Coronary artery (tissue), 2 donors: ENCODE data around the gene MREG.

Experiments
- DNase-seq: peaks from one replicate; pipeline ENCODE4 v3.0.0-alpha.2; 2017; ENCODE audit warnings: low spot score
- H3K27ac ChIP-seq, 2 donors: fragments of 200-600 bp; sonication (generic); one replicate each; pipeline ENCODE4 v1.5.1; 2016 to 2019
- H3K4me3 ChIP-seq: fragments of 200-600 bp; sonication (generic); 2 replicates; pipeline ENCODE4 v1.5.1; 2016; ENCODE audit warnings: mild to moderate bottlenecking, moderate library complexity
- CTCF ChIP-seq: fragments of 200-600 bp; sonication (generic); IDR thresholded peaks from one replicate; pipeline ENCODE4 v1.5.1; 2019; ENCODE audit warnings: antibody characterized with exemption

MREG gene

GRCh38 chr2:216013080-216013909 is at the start of gene MREG:
MREG (minus strand) TSS chr2:216013551; CDS start chr2:216013327, 224 bp downstream.
- peak within 1 kb of the TSS; percentile 76 for H3K4me3 ChIP-seq
- peak; percentile 46 for TF ChIP-seq CTCF
- H3K27ac ChIP-seq, result peak within 1 kb of the TSS in 1 of 2 donors; percentile 18
- DNase-seq, result no peak

- TF ChIP-seq CTCF, result no peak
- Histone ChIP-seq H3K4me3 (no peak overlapping the region), H3K27ac (no peak overlapping the region)
- DNase-seq, result no peak
Observed at GRCh38 chr2:216059233-216059834, 46.0 kb upstream of the MREG start.

GRCh38 chr2:216057688-216058193 is 44.4 kb upstream of the MREG start:
- DNase-seq, result no peak
- H3K27ac ChIP-seq, result no peak overlapping the region
- TF ChIP-seq CTCF, result no peak
- H3K4me3 ChIP-seq, result peak overlapping the region; percentile 20

- Histone ChIP-seq H3K4me3 (no peak overlapping the region), H3K27ac (no peak overlapping the region)
- TF ChIP-seq CTCF, result no peak
- no peak for DNase-seq
Observed at GRCh38 chr2:216056739-216057138, 43.4 kb upstream of the MREG start.

GRCh38 chr2:216055680-216056079 is 42.3 kb upstream of the MREG start:
- TF ChIP-seq CTCF, result no peak
- no peak for DNase-seq
- Histone ChIP-seq H3K27ac (no peak overlapping the region), H3K4me3 (no peak overlapping the region)

- Histone ChIP-seq H3K27ac (no peak overlapping the region), H3K4me3 (no peak overlapping the region)
- DNase-seq, result no peak
- TF ChIP-seq CTCF, result no peak
Observed at GRCh38 chr2:216052420-216052819, 39.1 kb upstream of the MREG start.
